Heart right ventricle (tissue), 16 donors: ENCODE data around the gene TPPP3. TPM values are rescaled to one million over a fixed set of nuclear protein-coding genes. Genes with fewer than 3 reads are reported as not detected.

ENCODE experiments used
- ATAC-seq, 8 donors: fragments of 200-7000 bp; cut with Tn5 transposase; one replicate each; pipeline ENCODE4 v1.9.1; 2020; ENCODE audit warnings: mild to moderate bottlenecking in 8 of 8, moderate library complexity in 8 of 8, moderate number of reproducible peaks in 1 of 8
- DNase-seq, 2 donors: peaks; one replicate each; pipeline ENCODE4 v3.0.0-alpha.2; 2020
- H3K27ac ChIP-seq, 10 donors: fragments of 200-600 bp; sonication (generic) in 2 of 10; one replicate each; pipeline versions ENCODE4 v1.5.0 to v1.8.0; 2020 to 2022; ENCODE audit warnings: mild to moderate bottlenecking in 3 of 10
- H3K27me3 ChIP-seq, 7 donors: fragments of 200-600 bp; one replicate each; pipeline ENCODE4 v1.8.0; 2021 to 2022; ENCODE audit warnings: mild to moderate bottlenecking in 2 of 7
- H3K36me3 ChIP-seq, 9 donors: fragments of 200-600 bp; sonication (generic) in 1 of 9; one replicate each; pipeline versions ENCODE4 v1.5.0 to v1.8.0; 2020 to 2022; ENCODE audit warnings: mild to moderate bottlenecking in 2 of 9
- H3K4me1 ChIP-seq, 9 donors: fragments of 200-600 bp; sonication (generic) in 1 of 9; one replicate each; pipeline versions ENCODE4 v1.5.0 to v1.8.0; 2020 to 2022; ENCODE audit warnings: mild to moderate bottlenecking in 4 of 9
- H3K4me3 ChIP-seq, 10 donors: fragments of 200-600 bp; sonication (generic) in 2 of 10; one replicate each; pipeline versions ENCODE4 v1.5.0 to v1.8.0; 2020 to 2022; ENCODE audit warnings: mild to moderate bottlenecking in 7 of 10, moderate library complexity in 2 of 10
- H3K9me3 ChIP-seq, 11 donors: fragments of 200-600 bp in 10 of 11; sonication (generic) in 2 of 11; one replicate each; pipeline versions ENCODE4 v1.5.0 to v1.8.0; 2013 to 2022; ENCODE audit warnings: mild to moderate bottlenecking in 2 of 11, control low read depth in 1 of 11, moderate library complexity in 1 of 11
- CTCF ChIP-seq, 9 donors: fragments of 200-600 bp; sonication (generic) in 2 of 9; IDR thresholded peaks; one replicate each; pipeline versions ENCODE4 v1.5.0 to v1.8.0; 2021 to 2022; ENCODE audit warnings: antibody characterized with exemption in 9 of 9, mild to moderate bottlenecking in 5 of 9, moderate library complexity in 1 of 9
- WGBS, 2 donors: extraction: QIAGEN DNeasy Blood & Tissue Kit; methylation state at CpG; one replicate each; pipeline ENCODE4 v1.1.7; 2013; ENCODE audit warnings: inconsistent platforms in 1 of 2; 5-methylcytosine and 5-hydroxymethylcytosine counted together
- intact Hi-C, 10 donors: fragments of 100-400 bp; cut with DNase I; formaldehyde crosslinking; loops; one replicate each; pipeline versions ENCODE4 v1.11.1 to v1.14.2; 2022
- polyA plus RNA-seq, 2 donors: library from polyadenylated mRNA; stranded (reverse); fragments of 200-250 nt; gene quantifications; one replicate each; pipeline ENCODE4 v1.2.3, GENCODE V29; 2013
- total RNA-seq, 10 donors: library from RNA; stranded (reverse); fragmentation: NEBNext Ultra II Directional in 3 of 10; extraction: Animal tissue kit (Norgen Biotek cat#: 25700) in 3 of 10; gene quantifications; one replicate each; pipeline versions ENCODE4 v1.2.1 to v1.2.4, GENCODE V29; 2021 to 2023
- donor health status: Arrhythmogenic right ventricular cardiomyopathy.
- donor health status: ischemic (EF 13 %, LVEDD 7.1; RV severe dilation, severe dysfunction).
- donor health status: healthy with polysubstance abuse.
- donor health status: DM: no; HTN: yes; CAD: no.
- donor health status: DM: no; HTN: no; CAD: no.
- donor health status: ischemic (EF 25% LVEDD 6.9; RV normal size, moderate dysfunction).
- donor health status: ischemic (EF 25% LVEDD 5.7; RV mildly dilated, moderate dysfunction).
- donor health status: healthy.
- donor health status: DM: yes; HTN: yes; CAD: no.
- donor health status: Ischemic cardiomyopathy.
- donor health status: ischemic (EF 35%, LVEDD 5.7; RV mildly dilated, moderate dysfunction).
- donor health status: nonischemic (EF 11% LVEDD 7.7; RV severe dilation, severe dysfunction).
- donor health status: DM: yes; HTN: yes; CAD: no.
- donor health status: PGD.
- donor health status: ischemic (EF 29% LVEDD 5.4; RV normal size, mild dysfunction).
- donor health status: nonischemic (EF 23%, LVEDD 6.1; RV moderate dilation, normal function).

The TPPP3 gene
- total and polyA plus RNA-seq, 12 donors = 6.4 to 26.1 (median 9.4) TPM

- Histone ChIP-seq H3K27me3 (peaks cover 0 to 42% (median 24%) of the 10 kb centered on the region in 7 donors), H3K27ac (no peak overlapping the region), H3K36me3 (no peaks in the 10 kb centered on the region), H3K4me1 (peaks cover 4 to 20% (median 12%) of the 10 kb centered on the region in 9 donors), H3K4me3 (no peak overlapping the region), H3K9me3 (no peaks in the 10 kb centered on the region)
- DNase-seq (no peak), ATAC-seq (no peak)
- no peak for TF ChIP-seq CTCF (IDR thresholded peaks at IDR 0.05)
- WGBS, 2 donors = 40 to 45% methylated on average over 9 of the region's 9 CpGs
- intact Hi-C loops = no loop called here
Measured at GRCh38 chr16:67423611-67424260, 30.4 kb upstream of the TPPP3 start.

GRCh38 chr16:67423015-67423414 lies 29.7 kb upstream of the TPPP3 start:
- WGBS, 2 donors = 85 to 87% methylated on average over 5 of the region's 5 CpGs

GRCh38 chr16:67421030-67421429 lies 27.7 kb upstream of the TPPP3 start:
- Histone ChIP-seq H3K9me3 (no peaks in the 10 kb centered on the region), H3K27me3 (peaks cover 0 to 29% (median 10%) of the 10 kb centered on the region in 7 donors), H3K4me1 (peaks cover 0 to 15% (median 5%) of the 10 kb centered on the region in 9 donors), H3K27ac (no peak overlapping the region), H3K4me3 (no peak overlapping the region), H3K36me3 (no peaks in the 10 kb centered on the region)
- 84% methylated on average over 4 of the region's 4 CpGs for WGBS, 2 donors
- DNase-seq = no peak
- TF ChIP-seq CTCF (IDR thresholded peaks at IDR 0.05) = no peak
- intact Hi-C loops = no loop called here
- no peak for ATAC-seq

More at GRCh38 chr16:67423015-67423414, 29.7 kb upstream of the TPPP3 start:
- ATAC-seq = no peak
- H3K9me3 ChIP-seq = no peaks in the 10 kb centered on the region
- no peak for TF ChIP-seq CTCF (IDR thresholded peaks at IDR 0.05)
- H3K4me3 ChIP-seq = no peak overlapping the region
- intact Hi-C loops = no loop called here
- H3K36me3 ChIP-seq = no peaks in the 10 kb centered on the region
- H3K4me1 ChIP-seq = peaks cover 0 to 13% (median 8%) of the 10 kb centered on the region in 9 donors
- H3K27ac ChIP-seq = no peak overlapping the region
- peaks cover 0 to 35% (median 24%) of the 10 kb centered on the region in 7 donors for H3K27me3 ChIP-seq
- no peak for DNase-seq

GRCh38 chr16:67419931-67420330 lies 26.6 kb upstream of the TPPP3 start:
- H3K4me1 ChIP-seq = peaks cover 0 to 26% (median 13%) of the 10 kb centered on the region in 9 donors
- H3K4me3 ChIP-seq = no peak overlapping the region
- 80 to 83% methylated on average over 3 of the region's 3 CpGs for WGBS, 2 donors
- no peaks in the 10 kb centered on the region for H3K9me3 ChIP-seq
- DNase-seq (no peak), ATAC-seq (no peak)
- intact Hi-C loops = loop anchor here in 1 of 10 donors (10.0 kb wide), 1 partner anchor 145 kb away; the partner anchor contains the start of gene PLEKHG4
- H3K27me3 ChIP-seq = peaks cover 0 to 22% (median 4%) of the 10 kb centered on the region in 7 donors
- no peak for TF ChIP-seq CTCF (IDR thresholded peaks at IDR 0.05)
- H3K36me3 ChIP-seq = no peaks in the 10 kb centered on the region
- no peak overlapping the region for H3K27ac ChIP-seq
